Non-pigmented ciliary epithelial cell (primary cell): Measurements from ENCODE around the gene RAB27B.

Source experiments
- DNase-seq: peaks from one replicate; pipeline ENCODE4 v3.0.0-alpha.2; 2010; ENCODE audit warnings: low read depth

Gene RAB27B

DNA sequence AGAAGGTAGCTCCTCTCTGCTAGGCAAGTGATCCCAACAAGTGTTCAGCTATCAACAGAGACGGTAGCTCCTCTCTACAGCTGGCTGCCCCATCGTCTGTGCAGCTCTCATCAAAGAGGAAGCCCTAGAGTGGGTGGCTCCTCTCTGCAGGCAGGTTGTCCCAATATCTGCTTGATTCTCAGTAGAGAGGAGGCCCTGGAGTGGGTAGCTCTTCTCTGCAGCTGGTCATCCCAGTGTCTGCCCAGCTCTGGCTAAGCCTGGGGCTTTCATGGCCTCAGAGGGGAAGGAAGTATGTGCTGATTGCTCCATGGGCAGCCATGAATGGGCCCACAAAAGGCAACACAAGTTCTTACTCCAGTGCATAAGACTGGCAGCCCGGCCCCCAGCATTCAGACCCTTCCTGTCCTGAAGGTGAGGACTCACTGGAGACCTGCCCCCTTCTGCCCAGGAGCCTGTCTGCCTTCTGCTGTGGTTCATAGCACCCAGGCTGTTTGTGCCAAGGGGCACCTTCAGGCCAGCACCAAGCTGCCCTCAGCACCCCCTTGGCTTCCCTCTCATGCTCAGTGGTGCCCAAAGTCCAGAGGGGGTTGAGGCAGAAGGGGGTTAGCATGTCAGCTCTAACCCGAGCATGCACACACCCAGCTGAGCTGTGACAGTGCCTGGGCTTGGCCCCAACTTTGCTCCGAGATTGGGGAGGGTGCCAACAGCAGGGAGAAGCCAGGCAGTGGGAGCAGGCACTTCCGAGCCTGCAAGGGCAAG is 82.1 kb downstream of the RAB27B start:
- no peak for DNase-seq

DNA sequence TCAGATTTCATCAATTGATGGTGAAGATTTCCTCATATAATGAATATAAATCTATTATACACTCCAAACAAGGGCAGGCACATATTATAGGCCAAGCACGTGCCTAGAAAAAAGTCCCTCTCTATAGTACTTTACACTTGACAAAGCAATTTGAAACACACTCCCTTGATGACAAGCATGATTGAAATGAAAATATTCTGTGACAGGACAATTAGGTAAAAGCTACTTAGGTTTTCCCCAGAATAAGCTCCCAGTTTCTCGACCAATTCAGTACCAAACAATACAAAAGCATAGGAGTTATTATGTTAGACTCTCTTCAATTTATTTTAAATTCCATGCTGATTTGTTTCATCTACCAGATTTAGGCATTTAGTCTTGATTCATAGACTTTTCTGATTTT is 83.3 kb downstream of the RAB27B start:
- no peak for DNase-seq

DNA sequence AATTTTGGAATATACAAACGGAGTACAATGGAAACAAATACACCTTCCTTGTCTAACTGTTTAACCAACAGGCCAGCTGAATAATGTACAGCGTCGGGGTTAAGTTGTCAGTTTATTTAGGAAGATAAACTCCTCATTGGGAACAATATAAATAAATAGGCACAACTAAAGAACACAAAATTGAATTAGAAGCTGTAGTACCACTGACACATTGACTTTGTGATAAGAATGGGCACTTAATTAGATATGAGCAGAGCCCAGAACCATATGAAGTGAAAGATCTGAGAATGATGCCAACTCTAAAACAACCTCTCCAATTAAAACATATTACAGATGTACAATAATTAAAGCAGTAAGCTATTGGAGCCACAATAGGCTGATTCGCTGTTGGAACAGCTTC is 86.5 kb downstream of the RAB27B start:
- no peak for DNase-seq

DNA sequence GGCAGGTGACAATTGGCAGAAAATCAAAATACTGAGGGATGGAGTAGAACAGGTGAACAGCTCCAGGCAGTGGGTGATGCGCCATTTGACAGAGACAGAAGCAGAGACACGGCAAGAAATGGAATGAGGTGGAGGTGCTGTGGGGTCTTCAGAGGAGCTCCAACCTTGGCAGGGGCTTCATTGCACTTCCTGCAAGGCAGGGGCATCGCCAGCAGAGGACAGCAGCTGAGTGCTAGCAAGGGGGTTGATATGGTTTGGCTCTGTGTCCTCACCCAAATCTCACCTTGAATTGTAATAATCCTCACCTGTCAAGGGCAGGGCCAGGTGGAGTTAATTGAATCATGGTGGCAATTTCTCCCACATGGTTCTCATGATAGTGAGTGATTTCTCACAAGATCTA is 88.2 kb downstream of the RAB27B start:
- DNase-seq, result no peak

DNA sequence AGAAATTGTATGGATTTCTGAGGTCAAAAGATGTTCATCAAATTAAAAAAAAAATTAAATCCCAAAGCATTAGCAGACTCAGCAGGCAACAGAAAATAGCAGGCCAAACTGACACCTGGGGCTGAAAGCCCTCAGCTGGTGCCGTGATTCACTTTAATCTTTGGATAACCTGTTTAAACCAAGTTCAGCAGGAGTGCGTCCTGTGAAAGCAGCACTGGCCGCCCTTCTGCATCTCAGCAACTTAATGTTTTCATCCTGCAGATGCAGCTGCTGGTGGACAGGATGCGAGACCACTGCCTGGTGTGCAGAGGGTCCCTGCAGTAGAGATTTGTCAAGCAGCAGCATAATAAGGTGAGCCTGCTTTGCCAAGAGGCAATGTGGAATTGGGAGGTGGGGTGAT is 89.8 kb downstream of the RAB27B start:
- no peak for DNase-seq

DNA sequence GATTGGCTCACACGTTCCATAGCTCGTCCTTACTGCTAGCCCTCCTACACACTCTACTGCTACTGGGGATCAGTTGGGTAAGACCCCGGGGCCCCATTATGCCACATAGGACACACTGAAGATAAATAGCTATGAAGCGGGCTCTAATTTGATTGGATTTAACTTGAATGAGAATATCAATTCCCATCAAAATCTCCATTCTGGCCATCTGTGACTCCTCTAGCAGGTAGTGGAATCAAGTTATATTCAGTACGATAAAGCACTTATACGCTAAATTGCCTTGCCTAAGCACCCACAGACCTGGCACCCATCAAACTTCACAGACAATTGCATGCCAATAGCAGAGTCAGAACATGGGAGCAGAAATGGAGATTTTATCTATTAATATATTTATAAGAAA is 91.1 kb downstream of the RAB27B start:
- DNase-seq, result no peak

DNA sequence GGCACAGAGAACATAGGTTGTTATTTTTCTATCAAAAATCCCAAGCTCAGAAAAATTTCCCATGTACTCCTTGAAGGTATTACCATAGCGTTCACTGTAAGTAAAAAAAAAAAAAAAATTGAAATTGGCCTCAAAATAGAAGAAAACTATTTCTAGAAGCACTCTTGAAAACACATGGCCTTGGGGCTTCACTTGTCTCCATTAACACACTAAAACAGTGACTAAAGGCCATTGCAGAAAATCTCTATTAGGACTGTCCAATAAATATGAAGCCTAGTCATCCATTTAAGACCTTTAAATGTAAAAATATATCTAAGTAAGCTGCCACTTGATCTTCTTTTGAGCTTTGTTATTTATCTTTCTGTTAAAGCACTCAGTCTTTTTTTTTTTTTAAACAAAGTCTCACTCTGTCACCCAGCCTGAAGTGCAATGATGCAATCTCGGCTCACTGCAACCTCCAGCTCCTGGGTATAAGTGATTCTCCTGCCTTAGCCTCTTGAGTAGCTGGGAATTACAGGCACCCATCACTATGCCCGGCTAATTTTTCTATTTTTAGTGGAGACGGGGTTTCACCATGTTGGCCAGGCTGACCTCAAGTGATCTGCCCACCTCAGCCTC is 95.2 kb downstream of the RAB27B start:
- DNase-seq, result no peak

DNA sequence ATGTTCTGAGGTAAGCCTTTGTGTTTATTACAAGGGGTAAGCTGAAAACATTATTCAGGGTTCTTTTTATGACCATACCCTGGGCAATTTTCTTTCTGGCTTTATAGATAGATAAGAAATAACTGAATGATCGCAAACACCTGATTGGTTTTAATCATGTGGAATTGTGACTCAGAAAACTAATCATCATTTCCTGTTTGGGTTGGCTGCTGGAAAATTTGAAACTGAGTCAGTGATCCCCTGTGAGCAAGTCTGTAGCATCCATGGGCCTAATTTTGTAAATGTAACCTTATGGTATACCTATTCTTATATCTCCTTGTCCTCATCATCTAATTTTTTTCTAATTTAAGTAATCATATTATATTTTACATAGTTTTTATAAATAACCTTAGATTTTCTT is 96.7 kb downstream of the RAB27B start:
- no peak for DNase-seq

DNA sequence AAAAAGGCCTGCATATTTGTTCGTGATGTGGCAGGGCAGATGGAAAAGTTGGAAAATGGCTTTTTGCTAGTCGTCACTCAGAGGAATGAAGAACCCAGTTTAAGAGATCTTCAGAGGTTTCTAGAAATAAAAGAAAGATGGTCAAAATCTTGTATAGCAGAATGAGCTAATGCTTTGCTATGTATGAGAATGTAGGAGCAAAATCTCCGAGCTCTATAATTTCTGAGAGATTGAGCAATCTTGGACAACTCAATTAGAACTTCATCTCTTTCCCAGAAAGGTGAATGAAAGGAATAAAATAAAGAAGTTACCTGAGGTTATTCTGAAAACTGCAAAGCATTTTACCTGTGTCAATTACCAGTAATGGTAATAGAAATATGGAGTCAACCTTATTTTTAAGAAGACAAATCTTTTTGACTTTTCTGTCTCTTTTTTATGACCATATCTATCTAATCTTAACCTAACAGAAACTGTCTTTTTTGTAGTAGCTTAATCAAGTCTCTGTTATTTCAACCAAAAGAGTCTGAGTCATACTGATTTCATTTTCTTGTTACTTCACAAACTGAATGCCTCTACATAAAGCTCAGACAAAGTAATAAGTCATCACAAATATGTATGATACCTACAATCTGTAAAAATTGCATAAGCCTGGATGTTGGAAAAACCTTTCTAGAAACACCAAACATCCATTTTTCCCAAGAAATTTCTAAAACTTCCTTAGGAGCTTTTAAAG is 98.5 kb downstream of the RAB27B start:
- no peak for DNase-seq

DNA sequence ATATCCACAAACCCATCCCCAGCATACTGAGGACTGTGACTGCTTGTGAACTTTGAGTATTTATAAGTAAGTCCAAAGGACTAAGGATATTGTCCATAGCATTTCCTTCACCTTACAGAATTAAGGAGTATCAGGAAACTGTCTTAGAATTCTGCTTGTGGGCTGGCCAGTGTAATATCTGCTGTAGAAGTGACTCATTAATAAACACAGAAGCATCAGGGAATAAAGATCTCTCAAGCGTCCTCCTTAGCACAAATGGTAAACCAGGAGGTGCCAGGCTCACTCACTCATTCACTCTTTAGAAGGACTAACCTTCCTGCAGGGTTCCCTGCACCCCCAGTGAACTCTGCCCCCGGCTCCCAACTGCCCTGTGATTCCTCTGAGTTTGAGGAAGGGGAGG is 100.0 kb downstream of the RAB27B start:
- no peak for DNase-seq

DNA sequence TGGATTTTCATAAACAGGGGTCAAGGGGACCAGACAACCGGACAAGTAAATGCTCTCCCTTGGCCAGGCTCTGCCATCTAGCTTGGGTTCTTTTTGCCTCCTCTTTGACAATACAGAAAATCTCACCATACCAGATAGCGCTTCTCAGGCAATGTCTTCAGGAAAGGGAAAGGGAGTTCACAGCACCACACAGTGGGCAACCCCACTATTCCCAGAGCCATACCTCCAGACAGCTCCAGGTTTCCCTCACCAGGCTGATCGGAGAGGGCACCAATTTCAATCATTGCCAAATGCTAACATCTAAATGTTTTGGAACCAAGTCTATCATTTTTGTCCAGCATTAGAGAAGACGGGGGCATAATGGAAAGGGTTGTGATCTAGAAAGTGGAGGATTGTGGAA is 102.9 kb downstream of the RAB27B start:
- no peak for DNase-seq

DNA sequence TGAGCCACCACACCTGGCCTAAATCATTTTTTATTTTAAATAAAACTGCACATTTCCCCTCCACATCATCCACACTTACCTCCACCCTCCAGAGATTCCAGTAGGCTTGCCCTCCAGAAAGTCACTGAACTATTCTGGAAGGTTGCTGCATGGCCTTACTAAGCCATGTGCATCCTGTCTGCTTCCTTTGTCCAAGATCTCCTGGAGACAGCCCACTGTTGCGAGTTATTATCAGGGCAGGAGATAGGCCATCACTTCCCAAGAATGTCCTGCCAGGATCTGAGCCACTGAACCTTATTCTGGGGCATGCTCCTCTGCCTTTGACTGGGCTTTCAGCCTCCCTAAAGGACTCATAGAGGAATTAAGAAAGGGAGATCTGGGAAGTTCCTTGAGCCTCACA is 104.2 kb downstream of the RAB27B start:
- DNase-seq, result no peak

DNA sequence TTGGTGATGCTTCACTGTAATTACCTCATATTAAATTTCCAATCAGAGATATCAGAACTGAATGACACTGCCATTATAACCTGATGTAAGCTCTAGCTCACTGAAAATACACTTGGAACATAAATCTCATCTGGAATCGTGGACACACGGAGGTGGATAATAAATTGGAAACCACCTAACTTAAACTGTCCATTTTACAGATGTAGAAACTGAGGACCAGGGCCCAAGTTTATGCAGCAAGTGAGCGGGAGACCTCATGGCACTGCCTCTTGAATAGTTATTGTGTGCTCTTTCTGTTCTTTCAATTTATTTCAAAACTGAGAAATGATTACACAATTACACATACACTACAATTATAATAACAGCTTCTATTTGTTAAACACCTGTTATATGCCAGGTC is 110.2 kb downstream of the RAB27B start:
- no peak for DNase-seq

DNA sequence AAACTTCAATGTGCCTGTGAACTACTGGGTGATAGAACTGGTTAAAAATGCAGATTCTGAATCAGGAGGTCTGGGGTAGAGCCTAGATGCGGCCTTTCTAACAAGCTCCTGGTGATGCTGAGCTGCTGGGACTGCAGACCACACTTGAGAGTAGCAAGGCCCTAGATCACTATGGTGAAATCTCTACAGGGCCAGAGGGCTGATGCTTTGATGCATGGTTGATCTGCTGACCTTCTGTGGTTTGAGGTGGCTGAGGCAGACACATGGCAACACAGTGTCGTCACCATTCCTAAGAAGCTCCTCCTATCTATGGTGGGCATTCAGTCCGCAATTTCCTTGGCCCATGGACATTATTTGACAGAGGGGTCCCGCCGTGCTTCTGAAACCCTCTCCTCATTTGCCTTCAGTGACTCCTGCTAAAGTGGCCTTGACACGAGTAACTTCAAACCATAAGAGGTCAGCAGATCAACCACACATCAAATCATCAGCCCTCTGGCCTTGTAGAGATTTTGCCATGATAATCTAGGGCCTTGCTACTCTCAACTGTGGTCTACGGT is 111.2 kb downstream of the RAB27B start:
- DNase-seq, result no peak

DNA sequence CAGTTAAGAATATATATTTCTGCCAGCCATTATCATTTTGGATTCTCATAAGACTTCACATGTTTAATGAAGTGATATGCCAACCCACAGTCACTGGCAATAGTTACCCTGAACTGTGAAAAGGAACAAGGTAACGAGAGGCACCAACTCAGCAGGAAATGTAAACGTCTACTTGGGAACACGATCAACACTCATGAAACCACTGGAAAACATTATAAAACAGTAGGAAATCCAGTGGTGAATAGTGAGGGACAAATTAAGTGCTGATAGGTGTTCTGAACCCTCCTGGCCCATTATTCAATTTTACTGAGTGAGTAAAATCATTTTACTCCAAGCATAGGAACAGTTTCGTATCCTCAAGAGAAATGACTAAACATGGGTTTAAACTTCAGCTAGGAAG is 113.9 kb downstream of the RAB27B start:
- no peak for DNase-seq

DNA sequence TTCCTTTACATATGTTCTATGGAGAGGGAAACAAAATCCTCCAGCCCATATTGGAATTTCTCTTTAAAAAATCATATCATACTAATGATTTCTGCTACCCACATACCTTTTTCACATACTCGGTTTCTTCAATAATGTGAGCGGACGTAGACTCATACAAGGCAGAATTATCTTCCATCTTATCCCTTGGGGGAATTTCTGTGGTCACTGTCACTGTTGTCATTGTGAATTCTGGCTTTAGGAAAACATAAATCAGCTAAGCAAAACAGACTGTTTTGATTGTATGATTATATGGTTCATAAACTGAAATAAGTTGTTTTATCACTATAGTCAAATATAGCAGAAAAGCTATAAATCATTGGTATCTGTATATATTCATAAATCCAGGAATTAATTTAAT is 114.3 kb downstream of the RAB27B start:
- no peak for DNase-seq
